ENCODE measurements around the gene KCTD11. TPM values are rescaled to one million over a fixed set of nuclear protein-coding genes. Genes with fewer than 3 reads are reported as not detected.

The KCTD11 gene
- total and polyA plus RNA-seq, 4 donors = 0.39 to 3.5 (median 1.4) TPM

DNA sequence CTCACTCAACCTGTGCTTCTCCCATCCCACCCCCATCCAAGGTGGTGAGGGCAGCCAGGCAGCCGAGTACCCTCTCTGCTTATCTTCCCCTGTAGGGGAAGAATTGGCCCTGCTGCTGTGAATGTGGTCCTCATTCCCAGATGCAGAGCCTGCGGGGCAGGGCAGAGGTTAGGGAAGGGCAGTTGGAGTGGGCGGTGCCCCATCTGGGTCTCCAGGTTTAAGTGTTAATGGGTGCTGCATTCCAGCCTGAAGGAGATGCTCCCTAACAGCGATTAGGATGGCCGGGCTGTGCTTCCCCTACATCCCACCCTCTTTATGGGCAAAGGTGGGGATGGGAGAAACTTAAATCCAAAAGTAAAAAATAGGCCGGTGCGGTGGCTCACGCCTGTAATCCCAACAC is 15.1 kb downstream of the KCTD11 start:
- Histone ChIP-seq H3K9ac (ENCODE audit: low read depth in 1 of 2, low read length in 2 of 2) (no peak overlapping the region), H3K4me1 (ENCODE audit: control insufficient read depth in 4 of 4, insufficient read depth in 4 of 4, low read length in 3 of 4) (no peaks in the 10 kb centered on the region), H3K4me3 (ENCODE audit: low read depth in 1 of 3, low read length in 3 of 3) (no peak overlapping the region), H3K27me3 (ENCODE audit: control insufficient read depth in 4 of 4, insufficient read depth in 4 of 4, low read length in 3 of 4) (no peaks in the 10 kb centered on the region), H3K27ac (ENCODE audit: low read depth in 1 of 2, low read length in 2 of 2) (no peak overlapping the region), H3K9me3 (ENCODE audit: control insufficient read depth in 4 of 4, low read length in 3 of 4) (no peaks in the 10 kb centered on the region), H3K36me3 (ENCODE audit: control insufficient read depth in 4 of 4, insufficient read depth in 3 of 4, low read depth in 1 of 4, low read length in 3 of 4) (no peaks in the 10 kb centered on the region)
- 83% methylated on average over 8 of the region's 8 CpGs for WGBS
- DNase-seq (ENCODE audit: low spot score) = no peak
- TF ChIP-seq REST (IDR thresholded peaks at IDR 0.05) = no peak
- TF ChIP-seq, protein P1, sequence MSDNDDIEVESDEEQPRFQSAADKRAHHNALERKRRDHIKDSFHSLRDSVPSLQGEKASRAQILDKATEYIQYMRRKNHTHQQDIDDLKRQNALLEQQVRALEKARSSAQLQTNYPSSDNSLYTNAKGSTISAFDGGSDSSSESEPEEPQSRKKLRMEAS (IDR thresholded peaks at IDR 0.05) = no peak
- no peak for TF ChIP-seq HNF4A (conservative IDR thresholded peaks at IDR 0.05)
- no peak for TF ChIP-seq FOXA2 (IDR thresholded peaks at IDR 0.05)
- TF ChIP-seq YY1 (IDR thresholded peaks at IDR 0.05) = no peak
- TF ChIP-seq RAD21 (IDR thresholded peaks at IDR 0.05) = no peak
- no peak for TF ChIP-seq JUND (IDR thresholded peaks at IDR 0.05)
- no peak for TF ChIP-seq HNF4G (IDR thresholded peaks at IDR 0.05)
- TF ChIP-seq EGR1 (IDR thresholded peaks at IDR 0.05; ENCODE audit: low read depth in 2 of 2) = no peak
- TF ChIP-seq RXRA (IDR thresholded peaks at IDR 0.05) = no peak
- TF ChIP-seq NR2F2 (IDR thresholded peaks at IDR 0.05) = no peak
- TF ChIP-seq, protein P2, sequence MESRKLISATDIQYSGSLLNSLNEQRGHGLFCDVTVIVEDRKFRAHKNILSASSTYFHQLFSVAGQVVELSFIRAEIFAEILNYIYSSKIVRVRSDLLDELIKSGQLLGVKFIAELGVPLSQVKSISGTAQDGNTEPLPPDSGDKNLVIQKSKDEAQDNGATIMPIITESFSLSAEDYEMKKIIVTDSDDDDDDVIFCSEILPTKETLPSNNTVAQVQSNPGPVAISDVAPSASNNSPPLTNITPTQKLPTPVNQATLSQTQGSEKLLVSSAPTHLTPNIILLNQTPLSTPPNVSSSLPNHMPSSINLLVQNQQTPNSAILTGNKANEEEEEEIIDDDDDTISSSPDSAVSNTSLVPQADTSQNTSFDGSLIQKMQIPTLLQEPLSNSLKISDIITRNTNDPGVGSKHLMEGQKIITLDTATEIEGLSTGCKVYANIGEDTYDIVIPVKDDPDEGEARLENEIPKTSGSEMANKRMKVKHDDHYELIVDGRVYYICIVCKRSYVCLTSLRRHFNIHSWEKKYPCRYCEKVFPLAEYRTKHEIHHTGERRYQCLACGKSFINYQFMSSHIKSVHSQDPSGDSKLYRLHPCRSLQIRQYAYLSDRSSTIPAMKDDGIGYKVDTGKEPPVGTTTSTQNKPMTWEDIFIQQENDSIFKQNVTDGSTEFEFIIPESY (IDR thresholded peaks at IDR 0.05) = no peak
- TF ChIP-seq, protein P3, sequence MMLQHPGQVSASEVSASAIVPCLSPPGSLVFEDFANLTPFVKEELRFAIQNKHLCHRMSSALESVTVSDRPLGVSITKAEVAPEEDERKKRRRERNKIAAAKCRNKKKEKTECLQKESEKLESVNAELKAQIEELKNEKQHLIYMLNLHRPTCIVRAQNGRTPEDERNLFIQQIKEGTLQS (IDR thresholded peaks at IDR 0.05) = no peak
- TF ChIP-seq, protein P4, sequence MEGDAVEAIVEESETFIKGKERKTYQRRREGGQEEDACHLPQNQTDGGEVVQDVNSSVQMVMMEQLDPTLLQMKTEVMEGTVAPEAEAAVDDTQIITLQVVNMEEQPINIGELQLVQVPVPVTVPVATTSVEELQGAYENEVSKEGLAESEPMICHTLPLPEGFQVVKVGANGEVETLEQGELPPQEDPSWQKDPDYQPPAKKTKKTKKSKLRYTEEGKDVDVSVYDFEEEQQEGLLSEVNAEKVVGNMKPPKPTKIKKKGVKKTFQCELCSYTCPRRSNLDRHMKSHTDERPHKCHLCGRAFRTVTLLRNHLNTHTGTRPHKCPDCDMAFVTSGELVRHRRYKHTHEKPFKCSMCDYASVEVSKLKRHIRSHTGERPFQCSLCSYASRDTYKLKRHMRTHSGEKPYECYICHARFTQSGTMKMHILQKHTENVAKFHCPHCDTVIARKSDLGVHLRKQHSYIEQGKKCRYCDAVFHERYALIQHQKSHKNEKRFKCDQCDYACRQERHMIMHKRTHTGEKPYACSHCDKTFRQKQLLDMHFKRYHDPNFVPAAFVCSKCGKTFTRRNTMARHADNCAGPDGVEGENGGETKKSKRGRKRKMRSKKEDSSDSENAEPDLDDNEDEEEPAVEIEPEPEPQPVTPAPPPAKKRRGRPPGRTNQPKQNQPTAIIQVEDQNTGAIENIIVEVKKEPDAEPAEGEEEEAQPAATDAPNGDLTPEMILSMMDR (IDR thresholded peaks at IDR 0.05; ENCODE audit: low read depth, low read length, missing input control) = no peak
- TF ChIP-seq SP1 (IDR thresholded peaks at IDR 0.05) = no peak
- TF ChIP-seq TAF1 (conservative IDR thresholded peaks at IDR 0.05) = no peak
- TF ChIP-seq FOXA1 (IDR thresholded peaks at IDR 0.05) = no peak
- no peak for TF ChIP-seq GABPA (IDR thresholded peaks at IDR 0.05 in 1 of 2, conservative IDR thresholded peaks at IDR 0.05 in 1 of 2)

Measured in liver (tissue), 9 donors.